ELF-1 (cell line): Measurements from ENCODE around the gene HDDC3.

Experiments
- DNase-seq: peaks from one replicate; pipeline ENCODE4 v3.0.0-alpha.2; 2016; ENCODE audit warnings: low read depth, low spot score

Gene HDDC3

DNA sequence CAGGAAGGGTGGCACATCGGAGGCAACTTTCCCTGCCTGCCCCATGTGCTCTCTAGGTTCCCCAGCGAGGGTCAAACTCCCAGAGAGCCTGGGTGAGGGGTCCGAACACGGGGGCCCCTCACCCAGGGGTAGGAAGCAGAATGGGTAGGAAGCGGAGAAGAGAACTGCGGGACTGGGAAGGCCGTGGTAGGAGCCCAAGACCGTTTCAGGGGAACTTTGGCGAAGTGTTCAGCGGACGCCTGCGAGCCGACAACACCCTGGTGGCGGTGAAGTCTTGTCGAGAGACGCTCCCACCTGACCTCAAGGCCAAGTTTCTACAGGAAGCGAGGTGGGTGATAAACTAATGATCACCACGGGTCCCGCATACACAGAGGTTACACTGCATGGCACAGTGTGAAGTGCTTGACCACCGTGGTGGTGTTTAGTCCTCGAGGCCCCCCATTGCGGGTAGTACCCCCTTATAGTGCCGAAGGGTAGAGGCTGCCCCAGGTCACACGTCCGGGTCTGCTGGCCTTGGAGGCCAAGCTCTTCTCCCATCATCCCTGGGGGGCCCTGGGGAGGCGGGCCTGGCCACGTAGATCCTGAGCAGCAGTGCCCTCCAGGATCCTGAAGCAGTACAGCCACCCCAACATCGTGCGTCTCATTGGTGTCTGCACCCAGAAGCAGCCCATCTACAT lies 39.7 kb downstream of the HDDC3 start:
- no peak for DNase-seq

DNA sequence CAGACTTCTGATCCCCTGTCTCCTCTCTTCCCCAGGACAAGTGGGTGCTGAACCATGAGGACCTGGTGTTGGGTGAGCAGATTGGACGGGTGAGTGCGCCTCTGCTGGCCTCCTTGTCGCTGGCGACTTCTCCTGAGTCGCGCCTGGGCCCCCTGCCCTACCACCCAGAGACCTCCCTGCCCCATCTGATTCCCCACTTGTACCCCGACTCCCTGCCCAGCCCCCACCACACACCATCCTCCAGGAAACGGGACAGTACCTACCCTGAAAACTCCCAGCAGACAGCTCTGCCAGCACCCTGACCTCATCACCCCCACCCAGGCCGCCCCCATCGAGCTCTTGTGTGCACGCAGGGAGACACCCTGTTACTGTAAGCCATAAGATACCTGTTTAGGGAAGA lies 40.3 kb downstream of the HDDC3 start:
- no peak for DNase-seq

DNA sequence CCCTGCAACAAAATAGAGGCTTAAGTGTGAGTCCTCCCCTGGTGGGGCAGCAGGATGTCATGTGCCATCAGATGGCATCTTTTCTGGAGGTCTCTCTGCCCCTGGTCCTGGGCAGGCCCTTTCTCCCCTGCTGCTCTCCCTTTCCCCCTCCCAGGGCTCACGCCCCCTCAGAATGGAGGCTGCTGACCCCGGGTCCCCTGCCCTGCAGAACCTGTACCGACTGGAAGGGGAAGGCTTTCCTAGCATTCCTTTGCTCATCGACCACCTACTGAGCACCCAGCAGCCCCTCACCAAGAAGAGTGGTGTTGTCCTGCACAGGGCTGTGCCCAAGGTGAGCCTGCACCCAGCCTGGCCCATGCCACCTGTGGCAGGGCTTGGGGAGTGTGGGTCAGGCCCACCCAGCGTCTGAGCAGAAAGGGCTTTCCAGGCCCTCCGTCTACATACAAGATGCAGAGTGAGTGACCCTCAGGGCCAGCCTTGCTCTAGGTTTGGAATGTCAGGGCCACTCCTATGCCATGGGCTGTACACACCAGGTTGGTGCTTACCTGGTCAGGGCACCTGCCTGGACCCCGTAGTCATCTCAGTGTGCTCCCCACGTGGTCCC lies 40.9 kb downstream of the HDDC3 start:
- no peak for DNase-seq

DNA sequence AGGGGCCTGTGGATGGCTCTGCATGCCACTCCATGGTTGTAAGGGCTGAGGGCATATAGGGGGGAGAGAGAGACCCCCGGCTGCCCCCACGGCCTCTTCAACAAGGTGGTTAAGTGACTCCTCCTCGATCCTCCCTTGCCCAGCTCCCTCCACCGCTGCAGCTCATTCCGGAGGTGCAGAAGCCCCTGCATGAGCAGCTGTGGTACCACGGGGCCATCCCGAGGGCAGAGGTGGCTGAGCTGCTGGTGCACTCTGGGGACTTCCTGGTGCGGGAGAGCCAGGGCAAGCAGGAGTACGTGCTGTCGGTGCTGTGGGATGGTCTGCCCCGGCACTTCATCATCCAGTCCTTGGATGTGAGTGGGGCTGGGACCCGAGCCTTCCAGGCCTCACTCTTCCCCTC lies 41.5 kb downstream of the HDDC3 start:
- DNase-seq, result no peak

DNA sequence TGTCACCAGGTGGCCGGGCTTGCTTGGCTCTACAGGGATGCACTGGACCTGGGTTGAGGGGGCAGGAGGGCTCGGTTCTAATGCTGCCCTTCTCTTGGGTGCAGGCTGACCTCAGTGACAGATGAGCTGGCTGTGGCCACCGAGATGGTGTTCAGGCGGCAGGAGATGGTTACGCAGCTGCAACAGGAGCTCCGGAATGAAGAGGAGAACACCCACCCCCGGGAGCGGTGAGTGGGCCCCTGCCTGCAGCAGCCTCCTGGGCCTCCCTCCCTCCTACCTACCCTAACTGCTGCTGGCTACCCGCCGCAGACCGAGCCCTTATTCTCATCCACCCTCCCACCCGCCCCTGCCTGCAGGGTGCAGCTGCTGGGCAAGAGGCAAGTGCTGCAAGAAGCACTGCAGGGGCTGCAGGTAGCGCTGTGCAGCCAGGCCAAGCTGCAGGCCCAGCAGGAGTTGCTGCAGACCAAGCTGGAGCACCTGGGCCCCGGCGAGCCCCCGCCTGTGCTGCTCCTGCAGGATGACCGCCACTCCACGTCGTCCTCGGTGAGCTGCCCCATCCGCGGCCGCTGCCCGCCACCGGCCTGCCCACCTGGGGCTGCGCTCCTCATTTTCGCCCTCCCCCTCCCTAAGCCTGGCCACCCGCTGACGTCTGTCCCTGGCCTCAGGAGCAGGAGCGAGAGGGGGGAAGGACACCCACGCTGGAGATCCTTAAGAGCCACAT lies 42.5 kb downstream of the HDDC3 start:
- DNase-seq, result no peak

DNA sequence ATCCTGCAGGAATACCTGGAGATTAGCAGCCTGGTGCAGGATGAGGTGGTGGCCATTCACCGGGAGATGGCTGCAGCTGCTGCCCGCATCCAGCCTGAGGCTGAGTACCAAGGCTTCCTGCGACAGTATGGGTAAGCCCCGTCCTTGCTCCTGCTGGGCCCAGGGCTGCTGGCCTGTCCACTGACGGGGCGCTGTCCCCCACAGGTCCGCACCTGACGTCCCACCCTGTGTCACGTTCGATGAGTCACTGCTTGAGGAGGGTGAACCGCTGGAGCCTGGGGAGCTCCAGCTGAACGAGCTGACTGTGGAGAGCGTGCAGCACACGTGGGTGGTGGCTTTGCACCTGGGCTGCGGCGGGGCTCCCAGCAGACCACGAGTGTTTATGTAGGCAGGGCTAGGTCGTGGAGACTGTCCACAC lies 43.0 kb downstream of the HDDC3 start:
- no peak for DNase-seq

DNA sequence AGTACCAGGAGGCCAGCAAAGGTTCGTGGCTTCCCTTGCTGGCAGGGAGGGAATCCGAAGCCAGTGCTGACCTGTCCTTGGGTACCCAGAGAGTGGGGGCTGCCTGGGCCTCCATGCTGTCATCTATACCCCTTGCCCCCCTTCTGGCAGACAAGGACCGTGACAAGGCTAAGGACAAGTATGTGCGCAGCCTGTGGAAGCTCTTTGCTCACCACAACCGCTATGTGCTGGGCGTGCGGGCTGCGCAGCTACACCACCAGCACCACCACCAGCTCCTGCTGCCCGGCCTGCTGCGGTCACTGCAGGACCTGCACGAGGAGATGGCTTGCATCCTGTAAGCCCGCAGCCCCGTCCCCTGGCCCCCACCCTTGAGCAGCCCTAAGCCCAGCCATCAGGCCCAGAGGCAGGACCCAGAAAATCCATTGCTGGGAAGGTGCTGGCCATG lies 45.3 kb downstream of the HDDC3 start:
- no peak for DNase-seq

DNA sequence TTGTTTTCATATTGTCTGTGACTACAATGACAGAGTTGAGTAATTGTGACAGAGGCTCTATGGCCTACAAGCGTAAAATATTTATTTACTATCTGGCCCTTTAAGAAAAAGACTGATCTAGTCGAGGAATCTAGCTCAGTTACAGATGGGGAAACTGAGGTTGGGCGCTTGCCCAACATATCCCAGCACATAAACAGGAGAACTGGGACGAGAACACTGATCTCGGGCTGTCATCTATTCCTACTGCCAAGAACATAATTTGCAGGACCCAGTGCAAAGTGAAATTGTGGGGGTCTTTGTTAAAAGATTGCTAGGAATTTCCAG lies 46.1 kb downstream of the HDDC3 start:
- DNase-seq, result no peak

DNA sequence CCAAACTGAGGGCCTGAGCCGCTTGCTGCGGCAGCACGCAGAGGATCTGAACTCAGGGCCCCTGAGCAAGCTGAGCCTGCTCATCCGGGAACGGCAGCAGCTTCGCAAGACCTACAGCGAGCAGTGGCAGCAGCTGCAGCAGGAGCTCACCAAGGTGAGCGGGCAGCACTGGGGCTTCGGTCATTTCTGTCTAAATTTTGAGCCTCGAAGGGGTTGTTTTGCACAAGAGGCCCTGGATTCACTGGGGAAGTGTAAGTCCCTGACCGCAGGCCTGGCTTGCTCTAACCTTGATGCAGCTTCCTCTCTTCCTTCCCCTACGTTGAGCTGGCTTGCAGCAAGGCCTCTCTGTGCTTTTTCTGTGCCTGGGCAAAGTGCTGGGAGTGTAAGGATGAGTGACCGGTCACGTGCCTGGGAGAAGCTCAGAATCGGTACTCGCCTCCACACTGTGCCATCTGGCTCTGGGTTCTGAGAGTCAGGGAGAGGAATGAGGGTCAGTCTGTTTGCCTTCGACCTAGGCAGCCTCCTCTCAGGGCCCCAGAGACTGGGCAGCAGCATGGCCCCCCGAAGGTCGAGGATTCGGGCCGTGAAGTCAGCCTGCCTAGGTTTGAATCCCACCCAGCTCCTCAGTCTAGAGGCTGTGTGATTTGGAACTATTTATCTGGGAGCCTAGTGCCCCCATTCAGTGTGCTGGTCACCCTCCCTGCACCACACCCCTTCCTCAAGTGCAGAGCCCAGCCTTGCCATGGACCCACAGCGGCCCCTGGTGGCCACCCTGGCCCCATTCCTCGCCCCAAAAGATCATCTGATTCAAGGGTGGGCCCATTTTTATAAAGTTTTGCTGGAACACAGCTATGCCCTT lies 46.7 kb downstream of the HDDC3 start:
- DNase-seq, result peak; percentile 85

DNA sequence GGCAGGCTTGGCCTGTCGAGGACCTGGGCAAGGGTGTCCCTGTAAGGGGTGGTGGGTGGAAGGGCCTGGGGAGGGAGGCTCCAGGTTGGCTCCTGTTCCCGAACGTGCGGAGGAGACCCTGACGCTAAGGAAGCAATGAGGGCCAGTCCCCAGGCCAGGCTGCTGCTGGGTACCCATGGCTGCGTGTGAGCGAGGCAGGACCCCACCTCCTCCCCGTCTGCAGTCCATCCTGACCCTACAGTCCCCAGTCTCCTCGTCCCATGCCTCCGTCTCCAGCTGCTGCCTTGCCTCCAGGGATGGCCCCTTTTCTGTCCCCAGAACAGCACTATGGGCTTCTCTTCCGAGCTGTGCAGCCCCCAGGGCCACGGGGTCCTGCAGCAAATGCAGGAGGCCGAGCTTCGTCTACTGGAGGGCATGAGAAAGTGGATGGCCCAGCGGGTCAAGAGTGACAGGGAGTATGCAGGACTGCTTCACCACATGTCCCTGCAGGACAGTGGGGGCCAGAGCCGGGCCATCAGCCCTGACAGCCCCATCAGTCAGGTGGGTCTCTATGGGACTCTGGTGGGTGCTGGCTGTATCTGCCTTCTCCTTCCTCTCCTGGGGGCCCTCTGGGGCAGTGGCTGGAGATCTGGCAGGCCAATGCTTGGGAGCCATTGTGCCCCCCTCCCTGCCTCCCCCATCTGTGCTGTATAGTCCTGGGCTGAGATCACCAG lies 47.5 kb downstream of the HDDC3 start:
- DNase-seq, result no peak

DNA sequence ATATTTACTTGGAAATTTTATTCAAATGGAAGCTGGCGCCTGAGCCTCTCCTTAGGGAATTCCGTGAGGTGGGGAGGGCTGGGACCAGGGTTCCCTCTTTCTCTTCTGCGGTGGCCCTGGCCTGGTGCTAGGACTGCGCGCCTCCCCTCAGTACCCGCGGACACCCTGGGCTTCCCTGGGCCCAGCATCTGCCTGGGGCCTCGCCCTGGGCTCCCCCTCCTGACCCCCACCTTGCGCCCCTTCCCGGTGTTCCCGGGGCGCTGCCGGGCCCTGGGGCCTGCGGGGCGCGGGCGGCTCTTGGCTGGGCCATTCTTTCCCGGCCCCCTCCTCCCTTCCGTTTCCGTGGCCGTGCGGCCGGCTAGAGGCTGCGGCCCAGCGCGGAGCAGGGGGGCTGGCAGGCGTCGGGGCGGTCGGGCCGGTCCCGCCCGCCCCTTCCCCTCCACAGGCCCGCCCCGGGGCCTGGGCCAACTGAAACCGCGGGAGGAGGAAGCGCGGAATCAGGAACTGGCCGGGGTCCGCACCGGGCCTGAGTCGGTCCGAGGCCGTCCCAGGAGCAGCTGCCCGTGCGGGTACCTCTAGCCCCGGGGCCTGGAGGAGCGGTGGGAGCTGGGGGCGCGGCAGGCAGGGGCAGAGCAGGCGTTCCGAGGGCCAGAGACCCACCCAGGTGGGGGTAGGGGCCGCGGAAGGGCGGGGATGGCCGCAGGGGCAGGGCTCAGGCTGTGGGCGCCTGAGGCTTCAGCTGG lies 48.2 kb downstream of the HDDC3 start, which contains the start of gene FES:
TSS of gene FES (plus strand) at position 529 of the 743 bp plus-strand sequence. CDS start 542 bp downstream, outside the sequence.
- peak; percentile 69 for DNase-seq

DNA sequence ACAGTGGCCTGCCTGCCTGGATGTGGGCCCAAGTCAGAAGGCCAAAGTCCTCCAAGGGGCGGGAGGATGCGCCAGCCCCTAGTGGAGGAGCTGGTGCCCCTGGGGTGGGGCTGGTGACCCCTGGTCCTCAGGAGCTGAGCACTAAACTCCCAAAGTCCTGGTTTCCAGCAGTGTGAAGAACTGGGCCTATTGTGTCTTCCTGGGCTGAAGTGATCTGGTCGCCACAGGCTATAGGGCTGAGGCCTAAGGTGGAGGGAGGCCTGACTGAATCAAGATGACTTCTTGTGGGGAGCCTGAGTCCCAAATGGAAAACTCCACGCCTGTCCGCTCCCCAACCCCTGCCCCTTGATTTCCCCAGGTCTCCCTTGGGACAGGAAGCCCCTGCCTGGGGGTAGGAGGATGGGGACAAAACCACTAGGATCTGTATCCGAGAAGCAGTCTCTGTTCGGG lies 48.8 kb downstream of the HDDC3 start:
- DNase-seq, result no peak

DNA sequence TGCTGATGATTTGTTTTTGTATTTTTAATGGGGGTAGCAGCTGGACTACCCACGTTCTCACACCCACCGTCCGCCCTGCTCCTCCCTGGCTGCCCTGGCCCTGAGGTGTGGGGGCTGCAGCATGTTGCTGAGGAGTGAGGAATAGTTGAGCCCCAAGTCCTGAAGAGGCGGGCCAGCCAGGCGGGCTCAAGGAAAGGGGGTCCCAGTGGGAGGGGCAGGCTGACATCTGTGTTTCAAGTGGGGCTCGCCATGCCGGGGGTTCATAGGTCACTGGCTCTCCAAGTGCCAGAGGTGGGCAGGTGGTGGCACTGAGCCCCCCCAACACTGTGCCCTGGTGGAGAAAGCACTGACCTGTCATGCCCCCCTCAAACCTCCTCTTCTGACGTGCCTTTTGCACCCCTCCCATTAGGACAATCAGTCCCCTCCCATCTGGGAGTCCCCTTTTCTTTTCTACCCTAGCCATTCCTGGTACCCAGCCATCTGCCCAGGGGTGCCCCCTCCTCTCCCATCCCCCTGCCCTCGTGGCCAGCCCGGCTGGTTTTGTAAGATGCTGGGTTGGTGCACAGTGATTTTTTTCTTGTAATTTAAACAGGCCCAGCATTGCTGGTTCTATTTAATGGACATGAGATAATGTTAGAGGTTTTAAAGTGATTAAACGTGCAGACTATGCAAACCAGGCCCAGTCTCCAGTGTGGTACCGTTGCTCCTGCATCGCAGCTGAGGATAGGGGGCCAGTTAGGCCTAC lies 49.4 kb downstream of the HDDC3 start:
- no peak for DNase-seq

DNA sequence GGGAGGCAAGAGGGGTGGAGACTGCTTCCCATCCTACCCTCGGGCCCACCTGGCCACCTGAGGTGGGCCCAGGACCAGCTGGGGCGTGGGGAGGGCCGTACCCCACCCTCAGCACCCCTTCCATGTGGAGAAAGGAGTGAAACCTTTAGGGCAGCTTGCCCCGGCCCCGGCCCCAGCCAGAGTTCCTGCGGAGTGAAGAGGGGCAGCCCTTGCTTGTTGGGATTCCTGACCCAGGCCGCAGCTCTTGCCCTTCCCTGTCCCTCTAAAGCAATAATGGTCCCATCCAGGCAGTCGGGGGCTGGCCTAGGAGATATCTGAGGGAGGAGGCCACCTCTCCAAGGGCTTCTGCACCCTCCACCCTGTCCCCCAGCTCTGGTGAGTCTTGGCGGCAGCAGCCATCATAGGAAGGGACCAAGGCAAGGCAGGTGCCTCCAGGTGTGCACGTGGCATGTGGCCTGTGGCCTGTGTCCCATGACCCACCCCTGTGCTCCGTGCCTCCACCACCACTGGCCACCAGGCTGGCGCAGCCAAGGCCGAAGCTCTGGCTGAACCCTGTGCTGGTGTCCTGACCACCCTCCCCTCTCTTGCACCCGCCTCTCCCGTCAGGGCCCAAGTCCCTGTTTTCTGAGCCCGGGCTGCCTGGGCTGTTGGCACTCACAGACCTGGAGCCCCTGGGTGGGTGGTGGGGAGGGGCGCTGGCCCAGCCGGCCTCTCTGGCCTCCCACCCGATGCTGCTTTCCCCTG lies 50.2 kb downstream of the HDDC3 start:
- DNase-seq, result no peak

DNA sequence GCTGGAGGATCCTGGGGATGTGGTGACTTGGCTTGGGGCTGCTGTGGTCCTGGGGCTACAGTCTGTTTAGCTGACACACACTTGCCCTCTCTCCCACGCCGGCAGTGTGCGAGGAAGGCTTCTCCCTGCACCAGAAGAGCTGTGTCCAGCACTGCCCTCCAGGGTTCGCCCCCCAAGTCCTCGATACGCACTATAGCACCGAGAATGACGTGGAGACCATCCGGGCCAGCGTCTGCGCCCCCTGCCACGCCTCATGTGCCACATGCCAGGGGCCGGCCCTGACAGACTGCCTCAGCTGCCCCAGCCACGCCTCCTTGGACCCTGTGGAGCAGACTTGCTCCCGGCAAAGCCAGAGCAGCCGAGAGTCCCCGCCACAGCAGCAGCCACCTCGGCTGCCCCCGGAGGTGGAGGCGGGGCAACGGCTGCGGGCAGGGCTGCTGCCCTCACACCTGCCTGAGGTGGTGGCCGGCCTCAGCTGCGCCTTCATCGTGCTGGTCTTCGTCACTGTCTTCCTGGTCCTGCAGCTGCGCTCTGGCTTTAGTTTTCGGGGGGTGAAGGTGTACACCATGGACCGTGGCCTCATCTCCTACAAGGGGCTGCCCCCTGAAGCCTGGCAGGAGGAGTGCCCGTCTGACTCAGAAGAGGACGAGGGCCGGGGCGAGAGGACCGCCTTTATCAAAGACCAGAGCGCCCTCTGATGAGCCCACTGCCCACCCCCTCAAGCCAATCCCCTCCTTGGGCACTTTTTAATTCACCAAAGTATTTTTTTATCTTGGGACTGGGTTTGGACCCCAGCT lies 51.0 kb downstream of the HDDC3 start:
- DNase-seq, result no peak

DNA sequence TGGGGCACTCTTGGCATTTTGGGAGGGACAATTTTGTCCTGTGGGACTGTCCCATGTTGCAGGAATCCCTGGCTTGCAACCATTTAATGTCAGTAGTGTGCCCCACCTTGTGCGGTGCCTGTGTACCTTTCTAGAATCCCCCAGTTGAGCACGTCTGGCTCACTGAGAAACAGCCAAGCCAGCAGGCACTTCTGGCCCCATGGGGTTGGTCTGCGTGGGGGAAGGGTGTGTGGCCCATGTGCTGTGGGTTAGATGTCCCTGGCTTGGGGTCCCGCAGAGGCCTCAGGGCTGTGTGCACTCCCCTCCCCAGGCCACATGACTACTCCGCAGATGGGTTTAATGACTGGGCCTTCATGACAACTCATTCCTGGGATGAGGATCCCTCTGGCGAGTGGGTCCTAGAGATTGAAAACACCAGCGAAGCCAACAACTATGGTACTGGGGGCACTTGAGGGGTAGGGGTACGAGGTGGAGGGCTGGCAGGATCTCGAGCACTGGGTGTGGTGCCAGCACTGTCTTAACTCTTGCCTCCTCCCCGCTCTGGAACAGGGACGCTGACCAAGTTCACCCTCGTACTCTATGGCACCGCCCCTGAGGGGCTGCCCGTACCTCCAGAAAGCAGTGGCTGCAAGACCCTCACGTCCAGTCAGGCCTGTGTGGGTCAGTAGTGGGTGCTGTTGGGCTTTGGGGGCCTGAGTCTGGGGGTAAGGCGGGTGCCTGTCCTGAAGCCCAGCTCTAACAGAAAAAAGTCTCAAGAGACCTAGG lies 51.8 kb downstream of the HDDC3 start:
- no peak for DNase-seq
